Measurements from ENCODE around the gene TMEM259.

- TF ChIP-seq, protein P1, sequence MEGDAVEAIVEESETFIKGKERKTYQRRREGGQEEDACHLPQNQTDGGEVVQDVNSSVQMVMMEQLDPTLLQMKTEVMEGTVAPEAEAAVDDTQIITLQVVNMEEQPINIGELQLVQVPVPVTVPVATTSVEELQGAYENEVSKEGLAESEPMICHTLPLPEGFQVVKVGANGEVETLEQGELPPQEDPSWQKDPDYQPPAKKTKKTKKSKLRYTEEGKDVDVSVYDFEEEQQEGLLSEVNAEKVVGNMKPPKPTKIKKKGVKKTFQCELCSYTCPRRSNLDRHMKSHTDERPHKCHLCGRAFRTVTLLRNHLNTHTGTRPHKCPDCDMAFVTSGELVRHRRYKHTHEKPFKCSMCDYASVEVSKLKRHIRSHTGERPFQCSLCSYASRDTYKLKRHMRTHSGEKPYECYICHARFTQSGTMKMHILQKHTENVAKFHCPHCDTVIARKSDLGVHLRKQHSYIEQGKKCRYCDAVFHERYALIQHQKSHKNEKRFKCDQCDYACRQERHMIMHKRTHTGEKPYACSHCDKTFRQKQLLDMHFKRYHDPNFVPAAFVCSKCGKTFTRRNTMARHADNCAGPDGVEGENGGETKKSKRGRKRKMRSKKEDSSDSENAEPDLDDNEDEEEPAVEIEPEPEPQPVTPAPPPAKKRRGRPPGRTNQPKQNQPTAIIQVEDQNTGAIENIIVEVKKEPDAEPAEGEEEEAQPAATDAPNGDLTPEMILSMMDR (IDR thresholded peaks at IDR 0.05; ENCODE audit: insufficient read depth, low read length), result no peak
- TF ChIP-seq GABPA (IDR thresholded peaks at IDR 0.05; ENCODE audit: low read depth), result no peak
- TF ChIP-seq, protein P2, sequence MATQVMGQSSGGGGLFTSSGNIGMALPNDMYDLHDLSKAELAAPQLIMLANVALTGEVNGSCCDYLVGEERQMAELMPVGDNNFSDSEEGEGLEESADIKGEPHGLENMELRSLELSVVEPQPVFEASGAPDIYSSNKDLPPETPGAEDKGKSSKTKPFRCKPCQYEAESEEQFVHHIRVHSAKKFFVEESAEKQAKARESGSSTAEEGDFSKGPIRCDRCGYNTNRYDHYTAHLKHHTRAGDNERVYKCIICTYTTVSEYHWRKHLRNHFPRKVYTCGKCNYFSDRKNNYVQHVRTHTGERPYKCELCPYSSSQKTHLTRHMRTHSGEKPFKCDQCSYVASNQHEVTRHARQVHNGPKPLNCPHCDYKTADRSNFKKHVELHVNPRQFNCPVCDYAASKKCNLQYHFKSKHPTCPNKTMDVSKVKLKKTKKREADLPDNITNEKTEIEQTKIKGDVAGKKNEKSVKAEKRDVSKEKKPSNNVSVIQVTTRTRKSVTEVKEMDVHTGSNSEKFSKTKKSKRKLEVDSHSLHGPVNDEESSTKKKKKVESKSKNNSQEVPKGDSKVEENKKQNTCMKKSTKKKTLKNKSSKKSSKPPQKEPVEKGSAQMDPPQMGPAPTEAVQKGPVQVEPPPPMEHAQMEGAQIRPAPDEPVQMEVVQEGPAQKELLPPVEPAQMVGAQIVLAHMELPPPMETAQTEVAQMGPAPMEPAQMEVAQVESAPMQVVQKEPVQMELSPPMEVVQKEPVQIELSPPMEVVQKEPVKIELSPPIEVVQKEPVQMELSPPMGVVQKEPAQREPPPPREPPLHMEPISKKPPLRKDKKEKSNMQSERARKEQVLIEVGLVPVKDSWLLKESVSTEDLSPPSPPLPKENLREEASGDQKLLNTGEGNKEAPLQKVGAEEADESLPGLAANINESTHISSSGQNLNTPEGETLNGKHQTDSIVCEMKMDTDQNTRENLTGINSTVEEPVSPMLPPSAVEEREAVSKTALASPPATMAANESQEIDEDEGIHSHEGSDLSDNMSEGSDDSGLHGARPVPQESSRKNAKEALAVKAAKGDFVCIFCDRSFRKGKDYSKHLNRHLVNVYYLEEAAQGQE (IDR thresholded peaks at IDR 0.05; ENCODE audit: insufficient replicate concordance, low read depth), result no peak
- no peak for TF ChIP-seq SPI1 (IDR thresholded peaks at IDR 0.05; ENCODE audit: borderline replicate concordance, low read depth)
Observed at GRCh38 chr19:1066748-1067340, 45.9 kb upstream of the TMEM259 start, which contains the start of gene ARHGAP45.
